ENCODE measurements around the gene SORT1.

The SORT1 gene

GRCh38 chr1:109372281-109372680 lies 25.4 kb downstream of the SORT1 start:
- Histone ChIP-seq H3K4me1 (ENCODE audit: control insufficient read depth in 1 of 2, insufficient read depth in 1 of 2, low read depth in 1 of 2, low read length in 1 of 2) (peaks cover 49 to 51% of the 10 kb centered on the region in 2 experiments), H3K27me3 (no peaks in the 10 kb centered on the region), H3K4me3 (ENCODE audit: low read depth in 1 of 2, low read length in 1 of 2) (no peak overlapping the region), H3K27ac (peak overlapping the region; percentile 78), H3K36me3 (peaks cover under 1% of the 10 kb centered on the region), H3K9me3 (no peaks in the 10 kb centered on the region)
- no peak for TF ChIP-seq CTCF (IDR thresholded peaks at IDR 0.05)

- no peaks in the 10 kb centered on the region for H3K9me3 ChIP-seq
- H3K4me1 ChIP-seq (ENCODE audit: control insufficient read depth in 1 of 2, insufficient read depth in 1 of 2, low read depth in 1 of 2, low read length in 1 of 2): peaks cover 49 to 51% of the 10 kb centered on the region in 2 experiments
- no peak for TF ChIP-seq CTCF (IDR thresholded peaks at IDR 0.05)
- peak overlapping the region; percentile 78 for H3K27ac ChIP-seq
- peaks cover 10% of the 10 kb centered on the region for H3K36me3 ChIP-seq
- peak overlapping the region; percentile 14 to 30 for H3K4me3 ChIP-seq (ENCODE audit: low read depth in 1 of 2, low read length in 1 of 2)
- no peaks in the 10 kb centered on the region for H3K27me3 ChIP-seq
Measured at GRCh38 chr1:109371341-109371739, 26.4 kb downstream of the SORT1 start.

GRCh38 chr1:109370712-109371340 lies 26.9 kb downstream of the SORT1 start:
- no peaks in the 10 kb centered on the region for H3K27me3 ChIP-seq
- no peak for TF ChIP-seq CTCF (IDR thresholded peaks at IDR 0.05)
- peaks cover 15% of the 10 kb centered on the region for H3K36me3 ChIP-seq
- no peaks in the 10 kb centered on the region for H3K9me3 ChIP-seq
- H3K27ac ChIP-seq: peak overlapping the region; percentile 78
- H3K4me1 ChIP-seq (ENCODE audit: control insufficient read depth in 1 of 2, insufficient read depth in 1 of 2, low read depth in 1 of 2, low read length in 1 of 2): peaks cover 49 to 51% of the 10 kb centered on the region in 2 experiments
- H3K4me3 ChIP-seq (ENCODE audit: low read depth in 1 of 2, low read length in 1 of 2): peak overlapping the region; percentile 14 to 30

GRCh38 chr1:109369167-109369746 lies 28.5 kb downstream of the SORT1 start:
- TF ChIP-seq CTCF (IDR thresholded peaks at IDR 0.05): no peak
- Histone ChIP-seq H3K27ac (peak overlapping the region; percentile 78), H3K9me3 (no peaks in the 10 kb centered on the region), H3K36me3 (peaks cover 31% of the 10 kb centered on the region), H3K4me3 (ENCODE audit: low read depth in 1 of 2, low read length in 1 of 2) (peak overlapping the region; percentile 22 to 34), H3K27me3 (no peaks in the 10 kb centered on the region), H3K4me1 (ENCODE audit: control insufficient read depth in 1 of 2, insufficient read depth in 1 of 2, low read depth in 1 of 2, low read length in 1 of 2) (peaks cover 49 to 51% of the 10 kb centered on the region in 2 experiments)

- peaks cover 31% of the 10 kb centered on the region for H3K36me3 ChIP-seq
- H3K27me3 ChIP-seq: no peaks in the 10 kb centered on the region
- peak overlapping the region; percentile 78 for H3K27ac ChIP-seq
- peaks cover 46 to 51% of the 10 kb centered on the region in 2 experiments for H3K4me1 ChIP-seq (ENCODE audit: control insufficient read depth in 1 of 2, insufficient read depth in 1 of 2, low read depth in 1 of 2, low read length in 1 of 2)
- no peaks in the 10 kb centered on the region for H3K9me3 ChIP-seq
- no peak for TF ChIP-seq CTCF (IDR thresholded peaks at IDR 0.05)
- peak overlapping the region; percentile 22 to 34 for H3K4me3 ChIP-seq (ENCODE audit: low read depth in 1 of 2, low read length in 1 of 2)
Measured at GRCh38 chr1:109368464-109368863, 29.3 kb downstream of the SORT1 start.
